B cell (primary cell): ENCODE measurements around the gene TYW5. TPM values are rescaled to one million over a fixed set of nuclear protein-coding genes. Genes with fewer than 3 reads are reported as not detected.

Experiments used
- ATAC-seq: fragments of 200-7000 bp; cut with Tn5 transposase; one replicate; pipeline ENCODE4 v1.10.0; 2021; ENCODE audit warnings: low read depth, mild to moderate bottlenecking, moderate number of reproducible peaks, moderate library complexity
- CTCF ChIA-PET: fragments of 350-600 bp; sonication (Branson Sonifier 250); formaldehyde crosslinking; loops from one replicate; lab custom pipeline; 2021; ENCODE audit warnings: antibody characterized with exemption, inconsistent platforms; lab: Charles Lee
- POLR2A ChIA-PET: fragments of 350-600 bp; sonication (Branson Sonifier 250); formaldehyde crosslinking; loops from one replicate; lab custom pipeline; 2021; ENCODE audit warnings: antibody characterized with exemption; lab: Charles Lee
- DNase-seq: peaks from one replicate; pipeline ENCODE4 v3.0.0; 2013
- H2AFZ ChIP-seq: 2 replicates; pipeline ENCODE4 v1.6.1; 2012; ENCODE audit warnings: mild to moderate bottlenecking, low read depth, low read length; ENCODE audit not compliant: insufficient read depth, poor library complexity, severe bottlenecking
- H3K27ac ChIP-seq, 2 donors: 1 replicate in 1 of 2; 2 replicates in 1 of 2; pipeline ENCODE4 v1.5.1; 2012 to 2013; ENCODE audit warnings: low read length in 2 of 2, mild to moderate bottlenecking in 2 of 2, moderate library complexity in 1 of 2
- H3K27me3 ChIP-seq, 4 experiments: fragments of 200-600 bp in 1 of 4; sonication (generic) in 1 of 4; replicated peaks in 1 of 4; 1 replicate in 2 of 4; 2 replicates in 2 of 4; pipeline versions ENCODE4 v1.6.1 to v1.7.0; 2013 to 2016; ENCODE audit warnings: low read length in 3 of 4, mild to moderate bottlenecking in 2 of 4, mixed read lengths in 1 of 4, moderate library complexity in 1 of 4; ENCODE audit not compliant: insufficient read depth in 4 of 4, control insufficient read depth in 3 of 4; ENCODE audit errors: control extremely low read depth in 1 of 4
- H3K36me3 ChIP-seq, 2 experiments: replicated peaks in 1 of 2; 1 replicate in 1 of 2; 2 replicates in 1 of 2; pipeline versions ENCODE4 v1.6.1 to v1.7.1; 2013; ENCODE audit warnings: low read length in 1 of 2; ENCODE audit not compliant: insufficient read depth in 2 of 2, control insufficient read depth in 1 of 2; ENCODE audit errors: control extremely low read depth in 1 of 2, extremely low read depth in 1 of 2
- H3K4me1 ChIP-seq, 2 donors: fragments of 200-600 bp in 1 of 2; sonication (generic) in 1 of 2; 1 replicate in 1 of 2; 2 replicates in 1 of 2; pipeline versions ENCODE4 v1.5.1 to v1.6.1; 2013 to 2017; ENCODE audit warnings: low read length in 2 of 2; ENCODE audit not compliant: control insufficient read depth in 2 of 2, insufficient read depth in 2 of 2
- H3K4me2 ChIP-seq: replicated peaks from 2 replicates; pipeline ENCODE3; 2012; ENCODE audit warnings: mild to moderate bottlenecking, low read depth, low read length; ENCODE audit not compliant: poor library complexity, severe bottlenecking
- H3K4me3 ChIP-seq, 5 experiments: fragments of 200-600 bp in 1 of 5; sonication (generic) in 1 of 5; 1 replicate in 3 of 5; 2 replicates in 2 of 5; pipeline versions ENCODE4 v1.5.1 to v1.7.0; 2011 to 2016; ENCODE audit warnings: low read length in 4 of 5, mild to moderate bottlenecking in 4 of 5, low read depth in 2 of 5, control low read depth in 1 of 5, moderate library complexity in 1 of 5; ENCODE audit not compliant: insufficient read depth in 1 of 5; ENCODE audit errors: control extremely low read depth in 1 of 5, extremely low read depth in 1 of 5
- H3K79me2 ChIP-seq: fragments of 200-600 bp; sonication (generic); one replicate; pipeline ENCODE4 v1.6.0; 2016; ENCODE audit warnings: low read length; ENCODE audit not compliant: control insufficient read depth, insufficient read depth
- H3K9ac ChIP-seq: fragments of 200-600 bp; sonication (generic); 2 replicates; pipeline ENCODE4 v1.6.1; 2017; ENCODE audit warnings: mild to moderate bottlenecking, low read length, moderate library complexity
- H3K9me3 ChIP-seq, 3 donors: one replicate each; pipeline versions ENCODE4 v1.6.1 to v1.7.1; 2013; ENCODE audit warnings: low read length in 2 of 3; ENCODE audit not compliant: control insufficient read depth in 2 of 3, insufficient read depth in 1 of 3; ENCODE audit errors: control extremely low read depth in 1 of 3
- H4K20me1 ChIP-seq: 2 replicates; pipeline ENCODE4 v1.6.0; 2012; ENCODE audit warnings: mild to moderate bottlenecking, low read length; ENCODE audit not compliant: insufficient read depth, control insufficient read depth, poor library complexity, severe bottlenecking
- H3K27ac Mint-ChIP-seq: one replicate; pipeline ENCODE4 v1.8.0; 2021; ENCODE audit warnings: mixed read lengths
- H3K27me3 Mint-ChIP-seq: one replicate; pipeline ENCODE4 v1.8.0; 2021; ENCODE audit warnings: mixed read lengths
- H3K4me1 Mint-ChIP-seq: one replicate; pipeline ENCODE4 v1.8.0; 2021; ENCODE audit warnings: mixed read lengths
- H3K4me3 Mint-ChIP-seq: one replicate; pipeline ENCODE4 v1.8.0; 2021; ENCODE audit warnings: mixed read lengths
- H3K9me3 Mint-ChIP-seq: one replicate; pipeline ENCODE4 v1.8.0; 2022; ENCODE audit warnings: mixed read lengths; ENCODE audit not compliant: insufficient read depth
- CTCF ChIP-seq: fragments of 200-600 bp; IDR thresholded peaks from one replicate; pipeline ENCODE4 v1.8.0; 2022; ENCODE audit warnings: antibody characterized with exemption, mild to moderate bottlenecking
- EZH2 ChIP-seq: IDR thresholded peaks from 2 replicates; pipeline ENCODE4 v1.6.1; 2012; ENCODE audit warnings: borderline replicate concordance, low read depth, mild to moderate bottlenecking, moderate library complexity, low read length; ENCODE audit not compliant: insufficient read depth, poor library complexity, severe bottlenecking
- WGBS: methylation state at CpG from one replicate; pipeline ENCODE4 v1.1.5; 2013; ENCODE audit warnings: missing lambda C conversion rate; ENCODE audit not compliant: insufficient coverage; 5-methylcytosine and 5-hydroxymethylcytosine counted together
- intact Hi-C: fragments of 100-400 bp; cut with micrococcal nuclease; formaldehyde crosslinking; loops from one replicate; pipeline ENCODE4 v1.10.0; 2022
- polyA plus RNA-seq: library from polyadenylated mRNA; depleted of rRNA; stranded (reverse); fragments of >200 nt; gene quantifications from 2 replicates; pipeline ENCODE4 v1.2.3, GENCODE V29; 2012
- total RNA-seq, 2 donors: library from RNA; stranded (reverse); fragments of 120-200 nt in 1 of 2; gene quantifications; 1 replicate in 1 of 2; 2 replicates in 1 of 2; pipeline versions ENCODE4 v1.2.3 to v1.2.4, GENCODE V29; 2013 to 2022

TYW5 gene
- total and polyA plus RNA-seq, 2 donors (not counting 1 experiment from before 2014, with no cell fraction given): 4.5 to 15.0 TPM

- H3K9me3 Mint-ChIP-seq: peaks cover 2% of the 10 kb centered on the region
- CTCF ChIA-PET: no interaction called here
- peaks cover 0 to 4% (median 0%) of the 10 kb centered on the region in 3 donors for H3K9me3 ChIP-seq
Measured at GRCh38 chr2:199989822-199990221, 34.5 kb upstream of the TYW5 start.

GRCh38 chr2:199988151-199988550, 32.9 kb upstream of the TYW5 start:
- intact Hi-C loops: no loop called here
- DNase-seq: no peak
- no peak overlapping the region for H3K4me3 Mint-ChIP-seq

More at GRCh38 chr2:199989822-199990221, 34.5 kb upstream of the TYW5 start:
- no peaks in the 10 kb centered on the region for H3K4me1 Mint-ChIP-seq
- H3K27me3 Mint-ChIP-seq: no peaks in the 10 kb centered on the region
- H2AFZ ChIP-seq: no peak overlapping the region
- peaks cover 0 to 2% (median under 1%) of the 10 kb centered on the region in 4 experiments for H3K27me3 ChIP-seq
- DNase-seq: no peak
- H3K4me3 Mint-ChIP-seq: no peak overlapping the region
- no peaks in the 10 kb centered on the region for H3K4me1 ChIP-seq
- H3K79me2 ChIP-seq: no peaks in the 10 kb centered on the region
- TF ChIP-seq EZH2 (no peak), CTCF (no peak)
- WGBS: 93% methylated on average over 2 of the region's 5 CpGs
- no peak overlapping the region for H3K4me3 ChIP-seq
- H3K27ac ChIP-seq: no peak overlapping the region
- POLR2A ChIA-PET: no interaction called here
- no peaks in the 10 kb centered on the region for H4K20me1 ChIP-seq
- H3K36me3 ChIP-seq: no peaks in the 10 kb centered on the region
- H3K4me2 ChIP-seq: no peak overlapping the region
- no peak for ATAC-seq
- no peak overlapping the region for H3K27ac Mint-ChIP-seq
- intact Hi-C loops: no loop called here
- no peak overlapping the region for H3K9ac ChIP-seq

More at GRCh38 chr2:199988151-199988550, 32.9 kb upstream of the TYW5 start:
- Histone ChIP-seq H3K27ac (no peak overlapping the region), H4K20me1 (no peaks in the 10 kb centered on the region), H3K4me3 (no peak overlapping the region), H3K9me3 (peaks cover 0 to 4% (median 0%) of the 10 kb centered on the region in 3 donors), H2AFZ (no peak overlapping the region), H3K9ac (no peak overlapping the region), H3K79me2 (no peaks in the 10 kb centered on the region), H3K4me2 (no peak overlapping the region), H3K27me3 (peaks cover 0 to 2% (median under 1%) of the 10 kb centered on the region in 4 experiments), H3K4me1 (no peaks in the 10 kb centered on the region), H3K36me3 (no peaks in the 10 kb centered on the region)
- 30% methylated on average over 3 of the region's 7 CpGs for WGBS
- CTCF ChIA-PET: interaction anchor here (1.8 kb wide), 1 partner anchor 8 kb away, joined by 4 read pairs; no protein-coding TSS in a partner anchor
- ATAC-seq: no peak
- H3K4me1 Mint-ChIP-seq: no peaks in the 10 kb centered on the region
- no peak overlapping the region for H3K27ac Mint-ChIP-seq
- POLR2A ChIA-PET: no interaction called here
- peaks cover 2% of the 10 kb centered on the region for H3K9me3 Mint-ChIP-seq
- H3K27me3 Mint-ChIP-seq: no peaks in the 10 kb centered on the region
- TF ChIP-seq CTCF (no peak), EZH2 (no peak)
